HG02973 (cell line): Measurements from ENCODE around the gene OR1N2.
"Not testable (repeated sequence)": the region's sequence is repeated elsewhere in the genome, so short reads cannot be mapped to it uniquely, and the experiment has no call there.

Source experiments
- ATAC-seq: cut with Tn5 transposase; IDR thresholded peaks from one replicate; pipeline ENCODE4 v1.9.1; 2021; ENCODE audit warnings: moderate library complexity; ENCODE audit not compliant: unreplicated experiment

Gene OR1N2, protein sequence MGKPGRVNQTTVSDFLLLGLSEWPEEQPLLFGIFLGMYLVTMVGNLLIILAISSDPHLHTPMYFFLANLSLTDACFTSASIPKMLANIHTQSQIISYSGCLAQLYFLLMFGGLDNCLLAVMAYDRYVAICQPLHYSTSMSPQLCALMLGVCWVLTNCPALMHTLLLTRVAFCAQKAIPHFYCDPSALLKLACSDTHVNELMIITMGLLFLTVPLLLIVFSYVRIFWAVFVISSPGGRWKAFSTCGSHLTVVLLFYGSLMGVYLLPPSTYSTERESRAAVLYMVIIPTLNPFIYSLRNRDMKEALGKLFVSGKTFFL

DNA sequence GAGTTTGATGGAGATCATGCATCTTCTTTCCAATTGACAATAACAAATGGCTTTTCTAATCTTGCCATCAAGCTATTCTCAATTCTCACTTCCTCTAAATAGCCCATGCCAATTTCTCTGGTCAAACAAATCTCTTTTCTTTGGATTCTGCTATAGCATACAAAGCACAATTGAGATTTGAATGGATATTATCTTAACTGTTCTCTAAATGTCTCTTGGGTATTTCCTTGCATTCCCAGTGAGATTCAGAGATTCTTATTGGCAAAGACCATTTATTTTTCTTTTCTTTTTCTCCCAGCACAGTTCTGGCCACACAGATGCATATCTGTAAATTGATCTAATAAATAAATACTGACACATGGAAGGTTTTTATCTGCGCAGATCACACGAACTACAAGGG is at the start of gene OR1N2:
Gene OR1N2, plus strand, starts transcription at position 301 of the 400 bp plus-strand sequence. CDS start 100 bp downstream, outside the sequence.
- no peak for ATAC-seq

DNA sequence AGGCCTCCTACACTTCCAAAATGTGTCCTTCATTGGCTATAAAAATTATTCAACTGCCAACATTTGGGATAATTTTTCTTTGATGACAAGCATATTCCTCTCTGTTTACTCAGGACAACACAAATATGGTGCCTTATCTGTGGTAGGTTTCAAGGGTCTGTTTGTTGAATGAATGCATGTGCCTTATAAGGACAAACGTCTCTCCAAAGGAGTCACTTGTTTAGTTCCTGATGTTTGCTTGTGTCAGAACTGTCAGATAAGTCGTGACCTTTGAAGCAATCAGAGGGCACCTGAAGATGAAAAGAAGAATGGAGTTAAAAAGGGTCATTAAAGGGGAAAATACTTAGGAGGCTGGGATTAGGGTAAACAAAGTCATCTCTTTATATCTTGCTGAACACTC is 45.9 kb upstream of the OR1N2 start:
- no peak for ATAC-seq

DNA sequence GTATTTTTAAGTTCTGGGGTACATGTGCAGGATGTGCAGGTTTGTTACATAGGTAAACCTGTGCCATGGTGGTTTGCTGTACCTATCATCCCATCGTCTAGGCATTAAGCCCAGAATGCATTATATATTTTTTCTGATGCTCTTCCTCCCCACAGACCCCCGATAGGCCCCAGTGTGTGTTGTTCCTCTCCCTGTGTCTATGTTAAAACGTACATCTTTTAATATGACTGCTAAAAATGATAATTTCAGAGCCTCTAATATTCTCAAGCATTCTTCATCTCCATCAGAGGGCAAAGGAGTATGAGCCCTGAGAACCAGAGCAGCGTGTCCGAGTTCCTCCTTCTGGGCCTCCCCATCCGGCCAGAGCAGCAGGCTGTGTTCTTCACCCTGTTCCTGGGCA is 42.4 kb upstream of the OR1N2 start, which contains the start of gene OR1J2:
Gene OR1J2, plus strand, starts transcription at position 301 of the 400 bp plus-strand sequence. Its CDS starts 0 bp downstream, at position 301.
- ATAC-seq: no peak

DNA sequence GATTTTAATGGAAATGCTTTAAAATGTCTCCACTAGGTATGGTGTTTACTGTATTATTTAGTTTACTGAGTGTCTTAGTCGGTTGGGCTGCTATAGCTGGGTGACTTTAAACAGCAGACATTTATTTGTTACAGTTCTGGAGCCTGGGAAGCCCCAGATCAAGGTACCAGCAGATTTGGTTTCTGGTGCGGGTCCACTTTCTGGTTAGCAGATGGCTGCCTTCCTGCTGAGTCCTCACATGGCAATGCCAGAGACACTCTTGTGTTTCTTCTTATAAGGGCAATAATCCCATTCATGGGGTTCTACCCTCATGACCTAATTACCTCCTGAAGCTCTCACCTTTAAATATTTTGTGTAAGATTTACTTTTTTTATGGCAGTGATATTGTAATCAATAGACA is 34.7 kb upstream of the OR1N2 start:
- ATAC-seq: no peak

DNA sequence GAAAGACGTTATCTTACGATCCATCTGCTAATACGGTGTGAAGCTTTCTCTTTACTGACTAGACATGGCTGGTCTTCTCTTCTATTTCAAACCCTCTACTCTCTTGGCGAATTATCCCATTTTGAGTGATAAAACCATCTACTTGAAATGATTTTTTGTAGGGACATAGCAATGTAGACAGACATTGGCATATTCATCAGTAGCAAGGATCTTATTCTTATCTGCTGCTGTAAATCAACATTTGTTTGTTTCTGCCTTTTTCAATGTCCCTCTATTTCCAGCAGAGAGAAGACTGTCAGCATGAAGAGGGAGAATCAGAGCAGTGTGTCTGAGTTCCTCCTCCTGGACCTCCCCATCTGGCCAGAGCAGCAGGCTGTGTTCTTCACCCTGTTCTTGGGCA is 34.1 kb upstream of the OR1N2 start, which contains the start of gene OR1J4:
Gene OR1J4, plus strand, starts transcription at position 301 of the 400 bp plus-strand sequence. Its CDS starts 0 bp downstream, at position 301.
- ATAC-seq: no peak

DNA sequence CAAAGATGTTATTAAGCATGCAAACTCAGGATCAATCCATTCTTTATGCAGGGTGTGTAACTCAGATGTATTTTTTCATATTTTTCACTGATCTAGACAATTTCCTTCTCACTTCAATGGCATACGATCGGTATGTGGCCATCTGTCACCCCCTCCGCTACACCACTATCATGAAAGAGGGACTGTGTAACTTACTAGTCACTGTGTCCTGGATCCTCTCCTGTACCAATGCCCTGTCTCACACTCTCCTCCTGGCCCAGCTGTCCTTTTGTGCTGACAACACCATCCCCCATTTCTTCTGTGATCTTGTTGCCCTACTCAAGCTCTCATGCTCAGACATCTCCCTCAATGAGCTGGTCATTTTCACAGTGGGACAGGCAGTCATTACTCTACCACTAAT is 33.5 kb upstream of the OR1N2 start:
- no peak for ATAC-seq

DNA sequence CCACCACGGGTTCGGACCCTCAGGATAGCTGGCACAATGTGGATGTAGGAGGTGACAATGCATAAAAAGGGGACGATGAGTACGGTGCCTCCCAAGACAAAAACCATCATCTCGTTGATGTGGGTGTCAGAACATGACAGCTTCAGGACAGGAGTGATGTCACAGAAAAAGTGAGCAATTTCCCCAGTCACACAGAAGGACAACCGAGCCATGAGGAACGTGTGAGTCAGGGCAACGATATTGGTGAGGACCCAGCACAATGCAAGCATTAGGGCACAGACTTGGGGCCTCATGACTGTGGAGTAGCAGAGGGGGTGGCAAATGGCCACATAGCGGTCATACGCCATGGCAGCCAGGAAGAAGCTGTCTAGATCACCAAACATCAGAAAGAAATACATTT is 26.3 kb upstream of the OR1N2 start:
- ATAC-seq: no peak

DNA sequence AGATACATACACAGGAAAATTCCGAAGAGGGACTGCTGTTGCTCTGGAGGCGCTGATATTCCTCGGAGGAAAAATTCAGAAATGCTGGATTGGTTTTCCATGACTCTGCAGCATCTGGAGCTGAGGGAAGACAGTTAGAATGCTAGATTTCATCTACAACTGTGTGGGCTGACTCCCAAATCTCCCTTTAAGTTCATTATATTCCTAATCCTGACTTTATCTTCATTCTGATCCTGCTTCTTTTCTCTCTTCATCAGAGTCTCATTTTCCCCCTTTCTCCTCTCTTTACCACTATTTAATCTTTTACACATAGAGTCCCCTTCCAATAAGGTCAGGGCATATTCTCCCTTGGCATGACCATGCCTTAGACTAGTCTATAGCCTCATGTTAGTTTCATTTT is 25.7 kb upstream of the OR1N2 start, which contains the start of gene OR1N1:
Gene OR1N1, minus strand, starts transcription at position 101 of the 400 bp plus-strand sequence. Its CDS starts 0 bp downstream, at position 101.
- ATAC-seq: no peak

DNA sequence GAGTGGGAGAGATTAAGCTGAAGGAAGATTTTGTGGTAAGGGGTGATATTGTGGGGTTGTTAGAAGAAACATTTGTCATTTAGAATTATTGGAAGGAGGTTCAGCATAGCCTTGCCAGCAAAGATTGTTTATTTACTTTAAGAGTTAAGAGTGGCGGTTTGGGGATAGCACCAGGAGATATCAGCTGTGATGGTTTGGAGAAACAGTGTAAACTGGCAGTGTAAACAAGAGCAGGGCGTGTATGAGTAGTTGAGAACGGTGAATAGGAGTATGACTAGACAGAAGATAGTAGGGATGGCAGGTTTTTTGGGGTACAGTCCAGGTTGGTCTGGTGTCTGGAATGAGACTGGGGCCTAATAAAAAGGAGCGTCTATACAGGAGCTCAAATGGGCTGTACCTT is 21.8 kb upstream of the OR1N2 start:
- ATAC-seq: not testable (repeated sequence)

DNA sequence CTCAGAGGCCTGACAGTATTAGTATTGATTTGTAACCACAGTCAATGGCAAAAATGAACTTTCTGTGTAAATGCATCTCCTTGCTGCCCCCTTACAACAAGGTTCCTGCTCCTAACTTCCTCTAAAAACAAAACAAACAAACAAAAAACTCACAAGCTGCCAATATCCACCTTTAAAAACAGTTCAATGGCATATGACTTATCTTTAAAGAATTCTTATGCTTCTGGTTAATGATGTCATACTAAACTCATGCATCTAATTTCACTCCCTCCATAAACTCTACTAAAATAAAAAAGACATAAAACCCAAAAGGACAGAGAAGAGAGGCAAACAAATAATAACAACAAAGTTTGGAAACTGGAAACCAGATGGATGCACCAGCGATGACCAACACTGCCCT is 16.8 kb upstream of the OR1N2 start:
- no peak for ATAC-seq

DNA sequence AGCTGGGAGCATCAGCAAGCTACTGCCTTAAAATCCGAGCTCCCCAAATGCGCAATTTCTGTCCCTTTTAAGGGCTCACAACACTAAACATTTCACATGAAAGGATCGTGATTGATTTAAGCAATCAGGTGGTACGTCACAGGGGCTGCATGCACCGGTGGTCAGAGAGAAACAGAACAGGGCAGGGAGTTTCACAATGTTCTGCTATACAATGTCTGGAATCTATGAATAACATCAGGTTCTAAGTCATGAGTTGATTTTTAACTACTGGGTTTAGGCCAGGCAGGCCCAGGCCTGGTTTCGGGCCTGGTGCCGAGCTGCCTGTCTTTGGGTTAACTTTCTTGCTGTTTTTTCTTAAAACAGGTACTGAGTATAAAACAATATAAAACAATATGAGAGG is 15.8 kb upstream of the OR1N2 start:
- not testable (repeated sequence) for ATAC-seq

DNA sequence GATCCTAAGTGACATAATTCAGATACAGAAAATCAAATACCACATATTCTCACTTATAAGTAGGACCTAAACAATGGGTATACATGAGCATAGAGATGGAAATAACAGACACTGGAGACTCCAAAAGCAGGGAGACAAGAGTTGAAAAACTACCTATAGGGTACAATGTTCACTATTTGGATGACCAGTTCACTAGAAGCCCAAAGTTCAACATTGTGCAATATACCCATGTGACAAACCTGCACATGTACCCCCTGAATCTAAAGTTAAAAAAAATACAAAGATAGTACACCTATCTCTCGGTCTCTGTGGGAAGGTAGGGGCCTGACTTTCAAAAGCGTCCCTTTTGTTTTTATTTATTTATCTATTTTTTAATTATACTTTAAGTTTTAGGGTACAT is 14.2 kb upstream of the OR1N2 start:
- no peak for ATAC-seq

DNA sequence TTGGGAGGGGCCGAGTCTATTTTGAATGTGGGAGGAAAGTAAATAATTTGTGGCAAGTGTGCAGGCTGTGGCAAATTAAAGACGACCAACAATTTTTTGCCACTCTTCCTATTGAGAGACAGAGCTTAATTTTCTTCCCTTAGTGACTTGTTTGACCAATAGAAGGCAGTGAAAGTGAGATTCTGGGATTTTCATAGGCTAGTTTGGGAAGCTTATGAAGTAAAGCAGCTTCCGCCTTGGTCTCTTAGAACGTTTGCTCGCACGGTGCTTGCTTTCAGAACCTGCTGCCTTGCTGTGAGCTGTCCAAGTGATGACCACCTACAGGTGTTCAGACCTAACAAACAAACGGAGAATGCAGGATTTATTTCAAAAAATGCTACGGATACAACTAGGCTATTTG is 6.7 kb upstream of the OR1N2 start:
- ATAC-seq: no peak

DNA sequence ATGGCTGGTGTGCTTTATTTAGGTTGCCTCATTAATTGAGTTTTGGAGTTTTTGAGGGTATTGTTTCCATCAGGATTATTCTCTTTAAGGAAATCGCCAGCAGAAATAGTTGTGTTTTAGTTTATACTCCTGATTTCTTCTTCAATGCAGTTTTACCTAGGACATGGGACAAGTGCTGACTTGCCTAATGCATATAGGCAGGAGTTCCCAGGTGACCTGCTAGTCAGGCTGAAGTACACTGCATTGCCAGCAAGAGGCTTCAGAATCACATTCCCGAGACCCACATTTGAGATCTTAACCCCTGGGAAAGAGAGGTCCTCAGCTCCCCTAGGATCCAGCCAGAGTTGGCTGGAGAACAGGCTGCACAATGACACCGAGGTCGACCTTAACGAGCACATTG is 1.5 kb upstream of the OR1N2 start:
- no peak for ATAC-seq

DNA sequence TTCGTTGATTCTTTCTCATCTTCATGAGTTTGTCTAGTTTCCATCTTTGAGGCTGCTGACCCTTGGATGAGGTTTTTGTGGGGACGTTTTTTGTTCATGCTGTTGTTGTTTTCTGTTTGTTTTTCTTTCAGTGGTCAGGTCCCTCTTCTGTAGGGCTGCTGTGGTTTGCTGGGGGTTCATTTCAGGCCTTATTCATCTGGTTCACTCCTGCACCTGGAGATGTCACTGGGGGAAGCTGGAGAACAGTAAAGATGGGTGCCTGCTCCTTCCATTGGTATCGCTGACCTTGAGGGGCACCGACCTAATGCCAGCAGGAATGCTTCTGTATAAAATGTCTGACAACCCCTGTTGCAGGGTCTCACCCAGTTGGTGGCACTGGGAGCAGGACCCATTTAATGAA is 8.5 kb downstream of the OR1N2 start:
- ATAC-seq: no peak

DNA sequence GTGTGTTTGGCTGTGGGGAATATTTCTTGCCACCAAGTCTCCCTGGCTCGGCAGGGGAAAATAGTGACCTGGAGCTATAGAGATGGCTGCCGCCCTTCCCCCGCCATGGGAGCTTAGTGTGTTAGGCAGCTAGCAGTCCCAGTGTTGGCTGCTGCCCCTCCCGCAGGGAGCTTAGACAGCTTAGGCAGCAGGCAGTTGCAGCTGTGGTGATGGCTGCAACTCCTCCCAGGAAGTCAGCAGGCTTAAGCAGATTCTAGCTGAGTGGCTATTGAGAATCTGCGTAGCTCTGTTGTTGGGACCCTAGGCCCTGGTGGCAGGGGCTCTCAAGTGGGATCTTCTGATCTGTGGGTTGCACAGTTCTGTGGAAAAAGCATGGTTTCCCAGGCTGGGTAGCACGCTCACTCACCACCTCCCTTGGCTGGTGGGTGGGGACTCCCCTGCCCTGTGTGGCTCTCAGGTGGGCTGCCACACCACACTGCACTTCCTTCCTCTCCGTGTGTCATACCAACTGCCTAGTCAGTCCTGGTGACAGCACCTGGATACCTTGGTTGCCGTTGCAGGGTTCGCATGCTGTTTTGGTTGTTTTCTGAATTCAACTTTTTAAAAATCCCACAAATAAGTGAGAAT is 9.3 kb downstream of the OR1N2 start:
- no peak for ATAC-seq

DNA sequence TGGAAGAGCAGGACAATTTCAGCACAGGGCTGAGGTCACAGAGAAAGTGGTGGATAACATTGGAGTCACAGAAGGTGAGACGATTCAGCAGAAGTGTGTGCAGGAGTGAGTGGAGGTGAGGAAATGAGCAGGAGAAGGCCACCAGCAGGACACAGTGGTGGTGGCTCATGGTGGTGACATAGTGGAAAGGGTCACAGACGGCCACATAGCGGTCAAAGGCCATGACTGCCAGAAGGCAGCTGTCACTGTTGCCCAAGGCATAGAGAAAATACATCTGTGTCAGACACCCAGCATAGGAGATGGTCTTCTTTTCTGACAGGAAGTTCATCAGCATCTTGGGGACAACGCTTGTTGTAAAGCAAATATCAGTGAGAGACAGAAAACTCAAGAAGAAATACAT is 15.0 kb downstream of the OR1N2 start:
- no peak for ATAC-seq

DNA sequence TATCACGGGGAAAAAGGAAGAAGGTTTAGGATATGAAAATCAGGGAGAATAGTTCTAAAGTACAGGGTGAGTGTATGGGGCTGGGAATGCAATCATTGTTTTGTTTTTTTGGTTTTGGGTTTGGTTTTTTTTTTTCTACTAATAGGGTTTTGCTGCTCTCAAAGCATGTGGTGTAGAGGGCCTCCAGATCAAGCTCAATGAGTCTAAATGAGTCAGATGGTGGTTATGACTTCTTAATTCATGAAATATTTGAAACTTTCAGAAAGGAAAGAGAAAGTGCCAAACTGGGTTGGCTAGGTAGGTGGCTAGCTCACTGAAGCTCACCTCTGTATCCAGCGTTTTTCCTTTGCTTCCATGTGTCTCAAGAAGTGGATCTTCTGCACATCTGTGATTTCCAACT is 19.5 kb downstream of the OR1N2 start:
- no peak for ATAC-seq

DNA sequence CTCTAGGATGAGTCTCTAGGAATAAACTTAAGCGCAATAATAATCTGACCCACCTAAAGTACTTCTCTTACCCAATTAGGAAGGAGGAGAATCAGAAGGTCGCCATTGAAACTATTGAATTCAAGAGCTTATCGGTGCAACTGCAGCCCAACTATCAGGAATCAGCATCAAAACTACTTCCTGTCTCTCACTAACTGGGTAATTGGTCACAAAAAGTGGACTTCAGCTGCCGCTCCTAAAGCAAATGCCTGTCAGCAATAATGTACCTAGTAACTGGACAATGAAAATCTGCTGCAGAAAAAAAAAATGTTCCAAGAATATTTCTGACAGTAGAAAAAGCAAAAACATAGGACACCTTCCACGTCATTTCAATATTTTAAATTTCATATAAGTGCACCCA is 27.0 kb downstream of the OR1N2 start:
- no peak for ATAC-seq

DNA sequence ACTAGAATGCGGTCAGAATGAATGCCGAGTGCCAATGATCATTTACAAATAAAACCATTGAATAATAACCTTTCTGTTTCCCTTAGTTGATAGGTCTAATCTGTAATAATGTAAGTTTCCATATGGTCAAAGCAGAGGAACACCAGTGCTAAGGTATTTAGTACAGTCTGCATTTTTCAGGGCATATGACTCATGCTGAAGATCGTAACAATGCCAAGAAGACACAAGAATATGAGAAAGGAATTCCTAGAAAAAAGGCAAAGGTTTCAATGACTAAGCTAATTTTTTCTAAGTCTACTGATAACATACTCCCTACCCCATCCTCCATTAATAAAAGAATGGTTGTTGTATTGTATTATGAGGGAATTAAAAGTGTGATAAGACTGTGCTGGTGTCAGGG is 27.4 kb downstream of the OR1N2 start:
- ATAC-seq: no peak

DNA sequence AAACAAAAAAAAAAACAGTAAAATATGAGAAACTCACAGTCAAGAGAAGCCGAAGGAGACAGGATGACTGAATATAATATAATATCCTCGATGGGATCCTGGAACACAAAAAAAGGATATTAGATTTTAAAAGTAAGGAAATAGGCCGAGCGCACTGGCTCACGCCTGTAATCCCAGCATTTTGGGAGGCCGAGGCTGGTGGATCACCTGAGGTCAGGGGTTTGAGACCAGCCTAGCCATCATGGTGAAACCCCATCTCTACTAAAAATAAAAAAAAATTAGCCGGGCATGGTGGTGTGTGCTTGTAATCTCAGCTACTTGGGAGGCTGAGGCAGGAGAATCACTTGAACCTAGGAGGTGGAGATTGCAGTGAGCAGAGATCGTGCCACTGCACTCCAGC is 30.4 kb downstream of the OR1N2 start, which contains the start of gene OR1L8:
Gene OR1L8, minus strand, starts transcription at position 101 of the 400 bp plus-strand sequence. CDS start 14,907 bp downstream, outside the sequence.
- ATAC-seq: not testable (repeated sequence)
